ENCODE results near the gene RYR1. TPM values are rescaled to one million over a fixed set of nuclear protein-coding genes. Genes with fewer than 3 reads are reported as not detected.

RYR1 gene
- total and polyA plus RNA-seq, 2 of the 13 experiments (the other 11 are each of a cell fraction or from before 2014, with no cell fraction given): 0.03 TPM; not detected in 1

GRCh38 chr19:38562096-38562495 lies 128.6 kb downstream of the RYR1 start:
- Histone ChIP-seq H3K9ac (ENCODE audit: insufficient read depth, low read depth, low read length) (no peak overlapping the region), H3K79me2 (ENCODE audit: insufficient read depth, low read length) (no peaks in the 10 kb centered on the region), H3K27me3 (ENCODE audit: control insufficient read depth in 1 of 2, insufficient read depth in 2 of 2, low read length in 2 of 2) (peaks cover 2 to 6% of the 10 kb centered on the region in 2 experiments; a peak in 2 of 5 replicates), H3K4me1 (ENCODE audit: insufficient read depth, low read length) (no peaks in the 10 kb centered on the region), H3K27ac (ENCODE audit: extremely low read length, insufficient read depth, low read length) (no peak overlapping the region), H3K36me3 (replicated peaks in 1 of 2; ENCODE audit: control insufficient read depth in 1 of 2, insufficient read depth in 2 of 2, low read length in 2 of 2) (no peaks in the 10 kb centered on the region), H3K4me3 (replicated peaks in 1 of 3; ENCODE audit: insufficient read depth in 1 of 3, low read depth in 2 of 3, low read length in 3 of 3) (no peak overlapping the region), H3K4me2 (ENCODE audit: low read depth, low read length) (no peak overlapping the region), H4K20me1 (ENCODE audit: insufficient read depth, low read length) (no peaks in the 10 kb centered on the region), H2AFZ (ENCODE audit: low read length) (no peak overlapping the region), H3K9me3 (ENCODE audit: low read length) (no peaks in the 10 kb centered on the region)
- no peak for FAIRE-seq
- ChIA-PET POLR2A (no interaction called here), CTCF (ENCODE audit: low intra/inter-chr PET ratio, low total read pairs) (no interaction called here)
- intact Hi-C loops (cut with micrococcal nuclease; ENCODE audit: unreplicated experiment): no loop called here
- in situ Hi-C loops (cut with HindIII; ENCODE audit: extremely low pct_ligation_motif_present, low pct_unique_long_range_greater_than_20kb): no loop called here
- no peak for ATAC-seq
- 13% methylated on average over 6 of the region's 6 CpGs for WGBS (ENCODE audit: low lambda C conversion rate)
- TF ChIP-seq SIN3B (IDR thresholded peaks at IDR 0.05; ENCODE audit: low read length) (no peak), EP300 (IDR thresholded peaks at IDR 0.05; ENCODE audit: low read depth in 2 of 2, low read length in 2 of 2) (no peak), EP300 (CRISPR knock-in tag; IDR thresholded peaks at IDR 0.05; ENCODE audit: borderline replicate concordance) (no peak), ZNF274 (CRISPR knock-in tag; IDR thresholded peaks at IDR 0.05) (no peak), ZNF235 (CRISPR knock-in tag; IDR thresholded peaks at IDR 0.05; ENCODE audit: borderline replicate concordance) (no peak), ZFP36L1 (CRISPR knock-in tag; IDR thresholded peaks at IDR 0.05) (no peak), HOXD1 (CRISPR knock-in tag; IDR thresholded peaks at IDR 0.05) (no peak), SRSF4 (IDR thresholded peaks at IDR 0.05; ENCODE audit: low read depth, low read length, poor library complexity, severe bottlenecking) (no peak)
- no peak for DNase-seq (ENCODE audit: low spot score)
- no TSS peak for BruUV-seq (replicated peaks)

- Histone ChIP-seq H3K27ac (ENCODE audit: extremely low read length, insufficient read depth, low read length) (no peak overlapping the region), H2AFZ (ENCODE audit: low read length) (no peak overlapping the region), H3K9ac (ENCODE audit: insufficient read depth, low read depth, low read length) (no peak overlapping the region), H3K79me2 (ENCODE audit: insufficient read depth, low read length) (no peaks in the 10 kb centered on the region), H3K4me2 (ENCODE audit: low read depth, low read length) (no peak overlapping the region), H3K9me3 (ENCODE audit: low read length) (no peaks in the 10 kb centered on the region), H4K20me1 (ENCODE audit: insufficient read depth, low read length) (no peaks in the 10 kb centered on the region), H3K4me1 (ENCODE audit: insufficient read depth, low read length) (no peaks in the 10 kb centered on the region), H3K27me3 (ENCODE audit: control insufficient read depth in 1 of 2, insufficient read depth in 2 of 2, low read length in 2 of 2) (peaks cover 2 to 6% of the 10 kb centered on the region in 2 experiments; a peak in 1 of 5 replicates), H3K36me3 (replicated peaks in 1 of 2; ENCODE audit: control insufficient read depth in 1 of 2, insufficient read depth in 2 of 2, low read length in 2 of 2) (no peaks in the 10 kb centered on the region), H3K4me3 (replicated peaks in 1 of 3; ENCODE audit: insufficient read depth in 1 of 3, low read depth in 2 of 3, low read length in 3 of 3) (no peak overlapping the region)
- FAIRE-seq (no peak), ATAC-seq (no peak), DNase-seq (ENCODE audit: low spot score) (no peak)
- 70% methylated on average over 9 of the region's 9 CpGs for WGBS (ENCODE audit: low lambda C conversion rate)
- intact Hi-C loops (cut with micrococcal nuclease; ENCODE audit: unreplicated experiment): no loop called here
- POLR2A ChIA-PET: no interaction called here
- no TSS peak for BruUV-seq (replicated peaks)
- CTCF ChIA-PET (ENCODE audit: low intra/inter-chr PET ratio, low total read pairs): no interaction called here
- in situ Hi-C loops (cut with HindIII; ENCODE audit: extremely low pct_ligation_motif_present, low pct_unique_long_range_greater_than_20kb): no loop called here
- no peak for TF ChIP-seq ZFP90 (CRISPR knock-in tag; IDR thresholded peaks at IDR 0.05; ENCODE audit: borderline replicate concordance)
- peak; percentile 84 for TF ChIP-seq ZNF629 (CRISPR knock-in tag; conservative IDR thresholded peaks at IDR 0.05)
These were observed 130.0 kb downstream of the RYR1 start for GRCh38 chr19:38563475-38563874.
